NCI-H510A treated with DMSO at 0.1 percent for 48 hours (cell line): ENCODE data around the gene SHANK1.

Source experiments
- DNase-seq: peaks from one replicate; lab custom pipeline; 2025; lab: John Stamatoyannopoulos, UW

Gene SHANK1

DNA sequence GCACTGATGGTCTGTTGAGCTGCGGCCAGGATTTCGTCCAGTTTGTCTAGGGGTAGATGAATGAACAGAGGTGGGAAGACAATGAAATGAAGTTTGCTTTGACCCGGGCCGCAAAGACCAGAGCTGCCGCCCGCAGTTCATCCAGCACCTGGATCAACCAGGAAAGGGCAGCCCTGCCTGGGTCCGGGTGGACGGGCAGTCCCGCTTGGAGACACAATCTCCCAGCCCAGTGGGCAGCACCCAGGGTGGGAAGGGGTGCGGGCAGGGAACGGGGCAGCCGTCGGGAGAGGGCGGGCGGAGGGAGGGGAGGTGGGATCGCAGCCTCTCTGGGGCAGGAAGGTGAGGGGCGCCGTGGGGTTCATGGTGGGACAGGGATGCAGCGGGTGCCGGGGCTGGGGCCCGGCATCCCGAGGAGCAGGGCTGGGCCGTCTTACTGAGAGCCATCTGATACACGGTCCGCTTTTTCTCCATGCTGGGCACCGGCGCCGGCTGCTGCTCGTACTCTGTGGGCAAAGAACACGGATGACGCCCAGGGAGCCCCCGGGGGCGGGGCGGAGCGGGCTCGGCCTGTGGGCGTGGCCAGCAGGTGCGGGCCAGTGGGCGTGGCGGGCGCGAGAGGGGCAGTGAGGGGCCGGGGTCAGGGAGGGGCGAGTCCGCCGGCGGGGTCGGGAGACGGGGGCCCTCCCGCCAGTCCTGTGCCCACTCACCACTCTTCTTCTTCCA lies 33.1 kb downstream of the SHANK1 start:
- DNase-seq = no peak

DNA sequence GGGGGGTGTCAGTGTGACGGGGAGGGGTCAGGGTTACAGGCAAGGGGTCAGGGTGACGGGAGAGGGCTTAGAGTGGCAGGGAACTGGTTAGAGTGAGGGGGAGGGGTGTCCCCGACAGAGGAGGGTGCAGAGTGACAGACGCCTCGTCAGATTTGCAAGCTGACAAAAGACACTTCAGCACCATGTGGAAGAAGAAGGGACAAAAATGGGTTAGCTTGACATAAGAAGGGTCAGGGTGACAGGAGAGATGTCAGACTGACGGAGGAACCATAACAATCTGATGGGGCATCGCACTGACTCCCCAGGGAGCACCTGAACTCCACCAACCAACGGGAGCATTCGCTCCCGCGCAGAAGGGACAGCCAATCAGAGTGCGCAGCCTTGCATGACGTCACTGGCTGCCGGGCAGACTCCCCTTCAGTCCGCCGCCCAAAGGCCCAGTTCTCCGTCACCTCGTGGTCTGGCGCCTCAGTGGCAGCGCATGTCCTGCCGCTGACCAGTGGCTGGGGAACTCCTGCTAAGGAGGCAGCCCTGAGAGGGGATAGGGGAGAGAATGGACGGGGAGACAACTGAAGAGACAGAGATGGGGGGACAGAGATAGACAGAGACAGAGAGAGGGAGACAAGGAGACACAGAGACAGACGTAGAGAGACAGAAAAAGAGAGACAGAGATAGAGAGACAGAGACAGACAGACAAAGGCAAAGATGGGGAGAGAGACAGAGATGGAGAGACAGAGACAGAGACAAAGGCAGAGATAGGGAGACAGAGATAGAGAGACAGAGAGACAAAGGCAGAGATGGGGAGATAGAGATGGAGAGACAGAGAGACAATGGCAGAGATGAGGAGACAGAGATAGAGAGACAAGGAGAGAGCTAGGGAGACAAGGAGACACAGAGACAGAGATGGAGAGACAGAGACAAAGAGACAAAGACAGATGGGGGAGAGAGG lies 40.2 kb downstream of the SHANK1 start:
- no peak for DNase-seq

DNA sequence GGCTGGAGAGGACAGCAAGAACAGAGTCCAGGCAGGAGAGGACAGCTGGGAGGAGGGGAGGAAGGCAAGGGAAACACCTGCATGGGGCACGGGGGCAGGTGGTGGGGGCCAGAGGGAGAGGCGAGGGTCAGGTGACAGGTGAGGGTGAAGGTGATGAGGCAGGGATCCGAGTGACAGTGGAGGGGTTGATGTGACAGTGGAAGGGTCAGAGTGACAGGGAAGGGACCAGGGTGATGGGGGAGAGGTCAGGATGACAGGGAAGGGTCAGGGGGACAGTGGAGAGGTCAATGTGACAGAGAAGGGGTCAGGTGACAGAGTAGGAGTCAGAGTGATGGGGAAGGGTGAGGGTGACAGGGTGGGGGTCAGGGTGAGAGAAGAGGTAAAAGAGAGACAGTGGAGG lies 41.3 kb downstream of the SHANK1 start:
- no peak for DNase-seq

DNA sequence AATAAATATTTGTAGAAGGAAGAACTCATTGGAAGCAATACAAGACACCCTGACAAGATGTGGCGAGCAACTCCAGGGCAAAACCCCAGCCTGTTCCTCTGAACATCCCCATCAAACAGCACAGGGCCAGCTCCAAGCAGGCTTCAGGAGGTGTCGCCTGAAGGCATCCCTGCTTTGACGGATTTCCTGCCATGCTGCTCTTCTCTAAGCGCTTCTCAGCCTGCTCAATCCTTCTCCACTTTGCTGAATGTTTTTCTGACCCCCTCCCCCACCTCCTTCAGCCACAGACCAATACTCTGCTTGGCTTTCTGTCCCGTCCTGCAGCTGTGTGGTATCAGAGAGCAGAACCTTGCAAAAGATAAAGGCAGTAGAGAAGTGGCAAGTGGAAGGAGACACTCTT lies 42.0 kb downstream of the SHANK1 start:
- no peak for DNase-seq

DNA sequence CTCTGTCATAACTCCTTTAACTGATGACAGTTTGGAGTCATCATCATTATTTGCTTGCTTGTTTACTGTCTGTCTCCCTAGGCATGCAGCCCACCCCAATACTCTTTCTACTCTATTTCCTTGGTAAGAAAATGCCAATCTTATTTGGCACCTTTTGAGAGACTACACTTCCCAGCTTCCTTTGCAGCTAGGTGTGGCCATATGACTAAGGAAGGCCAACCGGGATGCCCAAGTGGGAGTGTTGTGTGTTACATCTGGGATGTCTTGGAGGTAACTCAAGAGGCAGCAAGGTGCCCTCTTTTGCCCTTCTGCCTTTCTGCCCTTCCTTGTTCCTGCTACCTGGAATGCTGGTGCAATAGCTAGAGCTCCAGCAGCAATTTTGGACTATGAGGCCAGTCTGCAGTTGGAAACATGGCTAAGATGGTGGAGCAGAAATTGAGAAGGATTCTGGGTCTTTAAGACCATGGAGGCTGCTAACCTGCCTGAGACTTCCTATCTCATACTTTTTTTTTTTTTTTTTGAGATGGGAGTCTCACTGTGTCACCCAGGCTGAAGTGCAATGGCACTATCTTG lies 42.9 kb downstream of the SHANK1 start:
- DNase-seq = no peak

DNA sequence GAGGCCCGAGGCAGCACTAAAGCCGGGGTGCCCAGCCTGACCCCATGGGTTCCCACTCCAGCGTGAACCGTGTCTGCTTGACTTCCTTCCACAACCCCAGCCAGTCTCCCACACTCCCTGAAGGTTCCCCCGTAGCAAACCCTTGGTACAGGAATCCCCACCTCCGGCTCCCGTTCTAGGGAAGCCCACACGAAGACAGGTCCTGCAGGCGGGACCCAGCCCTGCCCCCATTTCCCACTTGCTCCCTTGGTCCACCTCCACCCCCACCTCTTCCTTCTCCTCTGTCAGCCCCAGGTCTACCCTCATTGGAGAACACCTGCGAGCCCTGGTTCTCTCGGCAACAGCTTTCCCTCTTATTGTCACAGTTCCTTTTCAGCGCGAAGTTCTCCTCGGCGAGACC lies 46.5 kb downstream of the SHANK1 start:
- no peak for DNase-seq

DNA sequence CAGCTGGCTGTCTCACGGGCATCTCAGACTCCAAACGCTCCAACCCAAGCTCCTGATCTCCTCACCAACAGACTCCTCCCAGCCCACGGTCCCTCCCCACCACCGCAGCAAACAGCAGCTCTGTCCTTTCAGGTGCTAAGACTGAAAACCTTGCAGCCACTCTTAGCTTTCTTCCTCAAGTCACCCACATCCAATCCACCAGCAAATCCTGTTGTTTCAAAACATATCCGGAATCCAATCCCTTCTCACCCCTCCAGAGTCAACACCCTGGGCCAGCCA lies 49.6 kb downstream of the SHANK1 start:
- DNase-seq = no peak

DNA sequence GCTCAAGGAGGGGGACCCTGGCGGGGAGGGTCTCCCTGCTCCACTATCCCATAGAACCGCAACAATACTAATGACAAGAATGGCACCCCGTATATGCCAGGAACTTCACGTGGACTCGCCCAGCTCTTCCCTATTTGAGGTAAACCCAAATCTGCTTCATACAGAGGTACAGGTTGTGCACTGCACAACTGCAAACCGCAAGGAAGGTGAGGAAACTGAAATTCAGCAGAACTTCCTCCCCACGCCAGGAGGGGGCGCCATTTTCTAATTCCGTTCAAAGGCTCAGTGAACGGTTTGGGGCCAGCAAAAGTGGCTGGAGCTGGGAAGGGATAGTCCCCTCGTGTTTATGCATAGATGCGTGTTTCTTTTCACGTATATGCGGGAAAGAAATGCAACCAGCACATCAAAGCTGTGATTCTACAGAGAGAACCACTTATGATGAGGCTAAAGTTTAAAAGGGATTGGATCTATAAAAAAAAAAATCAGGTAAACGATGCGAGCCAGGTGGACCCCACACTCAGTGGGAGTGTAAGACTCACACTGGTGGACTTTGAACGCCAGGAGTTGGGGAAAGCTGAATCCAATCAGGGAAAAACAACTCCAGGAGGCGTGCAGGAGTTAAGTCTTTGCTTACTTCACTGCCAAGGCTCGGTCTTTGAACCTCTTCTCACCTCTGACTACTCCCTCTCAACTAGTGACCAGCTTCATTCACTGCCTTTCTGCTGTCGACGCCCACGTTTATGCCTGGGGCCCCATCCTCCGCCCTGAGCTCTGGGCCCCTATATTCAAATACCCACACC lies 50.1 kb downstream of the SHANK1 start:
- no peak for DNase-seq

DNA sequence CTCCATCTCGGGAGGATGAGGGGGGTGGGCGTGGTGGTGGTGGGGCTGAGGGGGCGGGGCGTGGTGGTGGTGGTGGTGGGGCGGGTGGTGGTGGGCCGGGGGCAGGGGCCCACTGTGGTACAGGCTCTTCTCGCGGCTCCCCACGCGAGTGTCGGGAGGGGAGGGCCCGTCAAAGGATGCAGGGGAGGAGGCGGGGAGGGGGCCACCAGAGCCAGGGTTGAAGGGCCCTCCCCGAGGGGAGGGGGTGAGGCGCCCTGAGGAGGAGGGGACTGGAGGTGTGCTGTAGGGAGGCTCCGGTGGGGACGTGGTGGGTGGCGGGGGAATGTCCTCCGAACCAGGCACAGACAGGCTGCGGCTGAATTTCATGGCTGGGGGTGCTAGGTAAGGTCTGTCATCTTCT lies 50.7 kb downstream of the SHANK1 start:
- no peak for DNase-seq

DNA sequence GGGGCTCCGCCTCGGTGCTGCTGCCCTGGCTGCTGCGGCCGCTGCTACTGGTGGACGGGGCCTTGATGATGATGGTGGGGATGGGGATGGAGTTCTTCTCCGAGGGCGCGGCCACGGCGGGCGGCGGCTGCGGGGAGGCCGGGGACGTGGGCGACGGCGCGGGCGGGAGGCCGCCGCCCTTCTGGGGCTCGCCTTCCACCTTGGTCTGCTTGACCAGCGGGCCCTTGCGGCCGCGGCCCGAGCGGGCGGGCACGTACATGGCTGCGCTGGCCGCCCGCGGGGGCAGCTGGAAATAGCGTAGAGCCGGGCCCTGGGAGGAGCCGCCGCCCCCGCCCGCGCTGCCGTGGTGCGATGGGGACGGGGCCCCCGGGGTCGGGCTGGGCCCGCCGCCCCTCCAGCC lies 51.2 kb downstream of the SHANK1 start:
- no peak for DNase-seq

DNA sequence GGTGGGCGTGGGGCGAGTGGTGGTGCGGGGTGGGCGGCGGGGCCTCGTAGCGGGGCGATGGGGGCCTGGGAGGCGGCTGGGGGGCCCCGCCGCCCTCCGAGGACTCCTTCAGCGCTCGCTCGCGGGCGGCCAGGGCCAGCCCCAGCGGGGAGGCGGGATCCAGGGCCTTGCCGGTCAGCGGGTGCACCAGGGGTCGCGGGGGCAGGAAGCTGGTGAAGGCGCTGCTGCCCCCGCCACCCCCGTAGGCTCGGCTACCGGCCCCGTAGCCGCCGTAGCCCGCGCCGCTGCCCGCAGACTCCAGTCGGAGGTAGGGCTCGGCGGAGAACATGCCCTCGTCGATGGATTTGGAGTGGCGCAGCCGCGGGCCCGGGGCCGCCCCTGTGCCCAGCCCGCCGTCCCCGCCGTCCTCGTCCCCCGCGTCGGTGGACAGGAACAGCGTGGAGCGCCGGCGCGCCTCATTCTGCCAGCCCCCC lies 51.8 kb downstream of the SHANK1 start:
- no peak for DNase-seq

DNA sequence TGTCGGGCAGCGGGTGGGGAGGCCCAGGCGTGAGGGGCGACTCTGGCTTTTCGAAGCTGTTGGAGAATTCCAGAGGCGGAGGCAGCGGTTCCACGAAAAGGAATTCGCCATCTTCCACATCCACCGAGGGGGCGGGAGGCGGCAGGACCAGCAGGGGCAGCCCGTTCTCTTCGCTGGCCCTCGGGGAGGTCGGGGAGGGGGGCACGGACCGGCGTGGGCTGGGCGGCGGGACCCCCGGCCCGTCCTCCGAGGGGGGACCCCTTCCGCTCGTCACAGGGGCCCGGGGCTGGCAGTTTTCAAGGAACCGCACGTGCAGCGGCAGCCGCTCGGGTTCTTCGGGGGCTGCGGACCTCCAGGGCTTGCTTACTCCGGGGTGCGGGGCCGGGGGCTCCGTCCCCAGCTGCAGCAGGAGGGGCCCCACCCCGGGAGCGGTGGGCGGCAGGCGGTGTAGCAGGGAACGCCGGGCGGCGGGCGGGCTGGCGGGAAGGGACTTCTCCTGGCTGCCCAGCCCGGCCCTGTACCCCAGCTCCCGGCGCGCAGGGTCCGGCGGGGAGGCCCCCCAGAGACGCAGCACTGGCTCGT lies 52.3 kb downstream of the SHANK1 start:
- no peak for DNase-seq

DNA sequence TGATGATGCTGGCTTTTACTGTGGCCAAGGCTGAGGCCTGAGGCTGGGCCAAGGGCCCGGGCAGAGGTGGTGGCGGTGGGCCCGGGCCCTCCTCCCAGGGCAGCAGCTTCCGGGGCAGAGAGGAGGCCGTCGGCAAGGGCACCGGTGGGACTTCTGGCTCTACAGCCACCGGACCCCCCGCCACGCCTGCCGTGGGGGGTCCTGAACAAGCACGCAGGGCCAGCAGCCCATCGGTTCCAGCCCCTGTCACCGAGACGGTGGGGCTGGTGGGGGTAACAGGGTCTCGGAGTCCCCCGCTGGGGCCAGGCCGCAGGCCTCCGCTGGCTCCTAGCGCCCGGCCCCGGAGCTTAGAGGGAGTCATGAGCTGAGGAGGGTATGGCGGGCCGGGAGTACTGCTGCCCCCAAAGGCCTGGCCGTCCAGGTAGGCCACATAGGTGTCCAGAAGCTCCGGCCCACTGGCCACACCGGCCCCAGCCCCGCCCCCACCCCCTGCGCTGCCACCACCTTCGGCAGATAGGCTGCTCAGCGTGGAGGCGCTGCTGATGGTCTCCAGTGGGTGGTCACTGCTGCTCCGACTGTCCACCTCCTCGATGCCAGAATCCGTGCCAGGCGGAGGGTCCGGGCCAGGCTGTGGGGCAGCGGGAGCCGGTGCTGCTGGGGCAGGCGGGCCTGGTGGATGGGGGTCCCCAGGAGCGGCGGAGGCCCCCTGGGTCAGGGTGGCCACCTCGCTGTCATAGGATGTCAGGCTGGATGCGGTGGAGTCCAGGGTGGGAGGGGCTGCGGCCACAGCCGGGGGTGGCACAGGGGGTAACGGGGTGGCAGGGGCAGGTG lies 53.0 kb downstream of the SHANK1 start:
- no peak for DNase-seq

DNA sequence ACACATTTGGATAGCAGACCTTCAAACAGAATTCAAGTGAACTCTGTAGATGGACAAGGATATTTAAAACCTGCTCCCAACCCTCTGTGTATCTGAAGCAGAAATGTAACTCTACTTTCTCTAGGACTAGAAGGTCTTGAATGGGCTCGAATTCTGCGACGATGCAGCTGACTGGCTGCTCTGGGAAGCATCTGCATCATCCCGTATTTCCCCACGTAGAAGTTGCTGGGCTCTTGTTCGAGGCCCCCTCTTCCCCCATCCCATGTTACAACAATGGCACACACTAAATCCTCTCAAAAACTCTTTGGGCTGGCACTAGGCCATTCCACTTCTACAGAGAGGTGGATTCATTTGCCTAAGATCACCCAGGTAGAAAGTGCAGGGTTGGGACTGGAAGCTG lies 55.4 kb downstream of the SHANK1 start:
- no peak for DNase-seq

DNA sequence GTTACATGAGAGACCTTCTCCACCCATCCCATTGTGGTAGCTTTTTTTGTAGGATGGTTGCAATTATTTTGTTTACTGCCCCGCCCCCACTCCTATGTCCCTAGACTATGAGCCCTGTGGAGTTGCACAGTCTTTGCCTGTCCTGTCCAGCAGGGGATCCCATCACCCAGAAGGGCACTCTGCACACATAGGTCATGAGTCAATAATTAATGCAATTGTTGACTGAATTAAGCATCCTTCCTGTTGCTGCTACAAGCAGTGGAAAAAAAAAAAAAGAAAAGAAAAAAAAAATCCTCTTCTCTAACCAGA lies 56.2 kb downstream of the SHANK1 start:
- DNase-seq = no peak

DNA sequence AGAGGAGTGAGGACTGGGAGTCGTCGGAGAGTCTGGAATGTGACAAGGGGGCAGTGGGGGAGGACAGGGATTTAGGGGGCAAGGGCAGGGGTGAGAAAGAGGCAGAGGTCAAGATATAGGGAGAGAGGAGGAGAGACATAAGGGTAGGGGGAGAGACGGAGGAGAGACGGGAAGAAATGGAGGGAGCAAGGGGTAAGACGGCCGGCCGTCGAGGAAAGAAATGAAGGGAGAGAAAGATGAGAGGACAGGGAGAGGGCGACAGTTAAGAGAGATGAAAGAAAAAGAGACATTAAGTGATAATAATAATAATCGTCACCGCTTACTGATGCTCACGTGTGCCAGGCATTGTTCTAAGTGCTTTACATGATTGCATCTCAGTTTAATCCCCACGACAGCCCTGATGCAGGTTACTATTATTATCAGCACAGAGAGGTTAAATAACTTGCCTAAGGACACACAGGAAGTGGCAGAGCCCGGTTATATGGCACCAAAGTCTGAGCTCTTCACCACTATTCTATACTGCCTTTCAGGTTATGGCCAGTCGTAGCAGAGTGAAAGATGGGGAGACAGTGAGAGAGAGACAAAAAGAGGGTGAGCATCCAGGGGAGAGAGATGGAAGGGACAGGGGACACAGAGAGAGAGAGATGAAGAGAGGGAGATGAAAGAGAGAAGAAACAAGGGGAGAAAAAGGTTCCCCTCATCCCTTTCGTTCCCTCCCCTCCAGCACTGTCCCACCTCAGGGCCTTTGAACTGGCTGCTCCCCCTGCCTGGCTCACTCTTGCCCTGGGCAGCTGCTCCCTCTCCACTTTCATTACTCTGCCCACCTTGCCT lies 56.7 kb downstream of the SHANK1 start:
- DNase-seq = no peak

DNA sequence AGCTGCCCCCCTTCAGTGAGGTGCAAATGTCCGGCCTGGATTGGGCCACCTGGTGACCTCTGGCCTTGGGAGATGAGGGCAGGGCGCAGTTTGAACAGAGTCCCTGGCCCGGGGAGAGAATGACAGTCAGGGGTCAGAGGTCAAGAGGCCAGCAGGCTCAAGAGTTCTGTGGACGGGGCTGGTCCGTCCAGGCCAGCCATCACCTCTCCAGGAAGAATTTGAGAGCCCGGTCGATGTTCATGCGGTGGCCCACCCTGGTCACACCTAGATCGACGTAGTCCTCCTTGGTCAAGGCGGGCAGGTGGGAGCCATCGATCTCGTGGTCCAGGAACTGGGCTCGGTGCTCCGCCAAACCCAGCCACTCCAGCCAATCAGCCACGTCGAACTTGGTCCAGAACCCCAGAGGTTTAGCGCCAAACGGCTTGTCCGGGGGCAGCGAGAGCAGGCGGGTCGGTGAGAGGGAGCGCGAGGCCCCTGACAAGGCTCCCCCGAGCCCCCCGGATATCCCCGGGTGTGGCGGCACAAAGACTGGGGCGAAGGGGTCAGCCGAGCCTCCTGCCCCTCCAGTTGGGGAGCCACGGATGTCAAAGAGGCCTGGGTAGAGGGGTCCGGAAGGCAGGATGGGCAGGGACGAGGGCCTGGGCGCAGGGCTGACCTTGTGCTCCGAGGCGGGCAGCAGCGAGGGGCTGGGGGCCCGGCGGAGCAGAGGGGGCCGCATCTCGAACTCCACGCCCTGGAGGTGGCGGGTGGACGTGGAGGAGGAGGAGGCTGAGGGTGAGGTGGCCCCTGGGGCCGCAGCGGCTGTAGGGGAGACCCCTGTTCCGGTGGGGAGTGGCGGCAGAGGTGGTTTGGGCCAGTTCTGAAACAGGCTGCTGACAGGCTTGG lies 57.6 kb downstream of the SHANK1 start:
- DNase-seq = no peak

DNA sequence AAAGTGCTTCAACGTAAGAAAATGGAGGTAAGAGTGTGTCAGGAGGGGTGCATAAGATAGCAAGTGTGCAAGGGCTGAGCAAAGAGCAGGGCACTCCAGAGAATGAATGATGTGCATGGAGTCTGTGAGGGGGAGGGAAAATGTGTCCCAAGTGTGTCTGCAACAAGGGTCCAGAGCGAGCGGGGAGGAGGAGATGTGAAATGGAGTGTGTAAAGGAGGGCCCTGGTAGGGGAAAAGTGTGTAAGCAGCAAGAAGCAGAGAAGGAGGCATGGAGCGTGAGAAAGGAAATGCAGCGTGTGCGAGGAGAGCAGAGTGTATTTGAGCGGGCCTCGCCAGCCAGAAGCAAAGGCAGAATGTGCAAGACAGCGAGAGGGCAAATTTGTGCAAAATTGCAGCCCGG lies 58.6 kb downstream of the SHANK1 start:
- DNase-seq = no peak

DNA sequence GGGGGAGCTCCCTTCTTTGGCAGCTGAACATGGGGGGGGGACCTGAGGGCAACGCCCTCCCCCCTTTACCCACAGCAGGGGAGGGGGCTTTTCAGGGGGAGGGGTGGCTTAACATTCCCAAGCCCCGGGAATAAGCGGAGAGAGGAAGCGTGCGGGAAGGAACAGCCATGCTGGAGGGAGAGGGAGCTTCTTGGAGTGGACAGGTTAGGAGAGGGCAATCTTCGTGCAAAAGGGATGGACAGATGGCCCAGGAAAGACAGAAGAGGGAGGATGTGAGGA lies 59.6 kb downstream of the SHANK1 start:
- DNase-seq = no peak
